Smooth muscle cell (in vitro differentiated cells): ENCODE data around the gene UBN2. TPM values are rescaled to one million over a fixed set of nuclear protein-coding genes. Genes with fewer than 3 reads are reported as not detected.

Source experiments
- DNase-seq: peaks from one replicate; lab custom pipeline; 2025; ENCODE audit not compliant: unreplicated experiment; lab: John Stamatoyannopoulos, UW
- H2AFZ ChIP-seq: fragments of 200-600 bp; sonication (generic); 2 replicates; pipeline ENCODE4 v1.6.0; 2016; ENCODE audit warnings: antibody characterized with exemption, low read depth, mild to moderate bottlenecking
- H3F3A ChIP-seq: fragments of 200-600 bp; sonication (generic); 2 replicates; pipeline ENCODE4 v1.6.0; 2017; ENCODE audit warnings: antibody characterized with exemption, low read depth
- H3K27ac ChIP-seq: fragments of 200-600 bp; sonication (generic); 2 replicates; pipeline ENCODE4 v1.5.1; 2016; ENCODE audit warnings: low read depth, mild to moderate bottlenecking
- H3K27me3 ChIP-seq: fragments of 200-600 bp; sonication (generic); 2 replicates; pipeline ENCODE4 v1.6.1; 2016; ENCODE audit warnings: low read depth, mild to moderate bottlenecking
- H3K36me3 ChIP-seq: fragments of 200-600 bp; sonication (generic); 2 replicates; pipeline ENCODE4 v1.5.1; 2016; ENCODE audit warnings: low read depth
- H3K4me1 ChIP-seq: fragments of 200-600 bp; sonication (generic); 2 replicates; pipeline ENCODE4 v1.5.1; 2016; ENCODE audit warnings: low read depth
- H3K4me2 ChIP-seq: fragments of 200-600 bp; sonication (generic); 2 replicates; pipeline ENCODE4 v1.6.0; 2016; ENCODE audit warnings: mild to moderate bottlenecking
- H3K4me3 ChIP-seq: fragments of 200-600 bp; sonication (generic); 2 replicates; pipeline ENCODE4 v1.5.1; 2016; ENCODE audit warnings: mild to moderate bottlenecking
- H3K79me2 ChIP-seq: fragments of 200-600 bp; sonication (generic); 2 replicates; pipeline ENCODE4 v1.6.0; 2016; ENCODE audit warnings: low read depth, mild to moderate bottlenecking
- H3K9ac ChIP-seq: fragments of 200-600 bp; sonication (generic); 2 replicates; pipeline ENCODE4 v1.6.0; 2016; ENCODE audit warnings: low read depth
- H3K9me3 ChIP-seq: fragments of 200-600 bp; sonication (generic); replicated peaks from 2 replicates; pipeline ENCODE4 v1.5.1; 2016; ENCODE audit warnings: low read depth
- H4K20me1 ChIP-seq: fragments of 200-600 bp; sonication (generic); 2 replicates; pipeline ENCODE4 v1.6.0; 2016; ENCODE audit warnings: low read depth
- CTCF ChIP-seq: fragments of 200-600 bp; sonication (generic); IDR thresholded peaks from 2 replicates; pipeline ENCODE4 v1.5.1; 2017; ENCODE audit warnings: borderline replicate concordance, mild to moderate bottlenecking, antibody characterized with exemption; ENCODE audit not compliant: insufficient read depth, poor library complexity, severe bottlenecking
- WGBS: methylation state at CpG from one replicate; pipeline ENCODE4 v1.1.7; 2016; ENCODE audit warnings: low lambda C conversion rate; 5-methylcytosine and 5-hydroxymethylcytosine counted together
- polyA plus RNA-seq: library from polyadenylated mRNA; unstranded; fragments of >200 nt; fragmentation: Nextera tagmentation; extraction: Ambion mirVana; gene quantifications from 2 replicates; pipeline ENCODE4 v1.2.1, GENCODE V29; 2016
- total RNA-seq: library from RNA; depleted of rRNA; stranded (reverse); fragments of >200 nt; gene quantifications from 2 replicates; pipeline ENCODE4 v1.2.3, GENCODE V29; 2014

Gene UBN2
- total and polyA plus RNA-seq, 2 experiments from 2014 or later, result 2.5 to 13.4 TPM

GRCh38 chr7:139294951-139295575 lies 64.0 kb downstream of the UBN2 start:
- Histone ChIP-seq H3K27me3 (no peaks in the 10 kb centered on the region), H3K4me1 (no peaks in the 10 kb centered on the region), H3K4me3 (no peak overlapping the region), H3K27ac (no peak overlapping the region), H3K9me3 (no peaks in the 10 kb centered on the region), H3K9ac (no peak overlapping the region), H4K20me1 (no peaks in the 10 kb centered on the region), H2AFZ (no peak overlapping the region), H3K4me2 (no peak overlapping the region), H3K36me3 (no peaks in the 10 kb centered on the region), H3F3A (no peaks in the 10 kb centered on the region), H3K79me2 (no peaks in the 10 kb centered on the region)
- 93% methylated on average over 6 of the region's 6 CpGs for WGBS
- DNase-seq, result no peak
- no peak for TF ChIP-seq CTCF

GRCh38 chr7:139297795-139298194 lies 66.8 kb downstream of the UBN2 start:
- no peaks in the 10 kb centered on the region for H3K27me3 ChIP-seq
- no peak overlapping the region for H3K4me3 ChIP-seq
- WGBS, result 89% methylated on average over 6 of the region's 6 CpGs
- H3K36me3 ChIP-seq, result no peaks in the 10 kb centered on the region
- H3K4me2 ChIP-seq, result no peak overlapping the region
- H3K79me2 ChIP-seq, result no peaks in the 10 kb centered on the region
- TF ChIP-seq CTCF, result no peak
- H2AFZ ChIP-seq, result no peak overlapping the region
- no peak for DNase-seq
- H4K20me1 ChIP-seq, result no peaks in the 10 kb centered on the region
- H3K9ac ChIP-seq, result no peak overlapping the region
- no peaks in the 10 kb centered on the region for H3F3A ChIP-seq
- no peaks in the 10 kb centered on the region for H3K4me1 ChIP-seq
- H3K9me3 ChIP-seq, result no peaks in the 10 kb centered on the region
- H3K27ac ChIP-seq, result no peak overlapping the region

- no peaks in the 10 kb centered on the region for H3K36me3 ChIP-seq
- no peaks in the 10 kb centered on the region for H3F3A ChIP-seq
- H3K27me3 ChIP-seq, result no peaks in the 10 kb centered on the region
- H2AFZ ChIP-seq, result no peak overlapping the region
- no peaks in the 10 kb centered on the region for H4K20me1 ChIP-seq
- H3K9ac ChIP-seq, result no peak overlapping the region
- no peaks in the 10 kb centered on the region for H3K4me1 ChIP-seq
- no peak overlapping the region for H3K27ac ChIP-seq
- no peak overlapping the region for H3K4me3 ChIP-seq
- H3K9me3 ChIP-seq, result no peaks in the 10 kb centered on the region
- 94% methylated on average over 2 of the region's 2 CpGs for WGBS
- no peak overlapping the region for H3K4me2 ChIP-seq
- no peaks in the 10 kb centered on the region for H3K79me2 ChIP-seq
- no peak for DNase-seq
- TF ChIP-seq CTCF, result no peak
These were observed 68.3 kb downstream of the UBN2 start for GRCh38 chr7:139299296-139299695.

GRCh38 chr7:139300390-139300789 lies 69.4 kb downstream of the UBN2 start:
- H3K4me3 ChIP-seq, result no peak overlapping the region
- no peaks in the 10 kb centered on the region for H3K27me3 ChIP-seq
- WGBS, result 87% methylated on average over 2 of the region's 2 CpGs
- no peak for DNase-seq
- no peak overlapping the region for H3K27ac ChIP-seq
- H3K9me3 ChIP-seq, result no peaks in the 10 kb centered on the region
- no peaks in the 10 kb centered on the region for H3K79me2 ChIP-seq
- H3K4me2 ChIP-seq, result no peak overlapping the region
- H3K4me1 ChIP-seq, result no peaks in the 10 kb centered on the region
- TF ChIP-seq CTCF, result no peak
- no peaks in the 10 kb centered on the region for H3F3A ChIP-seq
- H4K20me1 ChIP-seq, result no peaks in the 10 kb centered on the region
- H3K36me3 ChIP-seq, result no peaks in the 10 kb centered on the region
- H2AFZ ChIP-seq, result no peak overlapping the region
- no peak overlapping the region for H3K9ac ChIP-seq
